ENCODE results near the gene MYO5B. TPM values are rescaled to one million over a fixed set of nuclear protein-coding genes. Genes with fewer than 3 reads are reported as not detected.

Gene MYO5B
- total RNA-seq, 1 donor from 2014 or later = 114 TPM

DNA sequence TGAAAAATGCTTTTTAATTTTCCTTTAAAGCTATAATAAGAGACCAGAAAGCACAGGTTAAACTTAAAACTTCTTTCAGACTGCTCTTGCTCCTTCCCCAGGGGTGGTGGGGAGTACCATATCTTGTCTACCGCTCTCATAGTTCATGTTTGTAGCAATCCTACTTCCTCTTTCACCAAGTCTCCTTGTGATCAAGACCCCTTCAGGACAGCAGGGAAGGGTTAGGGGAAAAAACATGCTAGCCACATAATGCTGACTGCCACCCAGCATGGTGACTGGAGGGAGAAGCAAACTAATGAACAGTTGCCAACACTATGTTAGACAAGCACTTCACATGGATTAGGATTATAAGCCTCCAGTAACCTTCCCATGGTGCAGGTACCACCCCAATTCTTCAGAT, 8.6 kb downstream of the MYO5B start:
- no peaks in the 10 kb centered on the region for H3K27me3 ChIP-seq (ENCODE audit: control insufficient read depth, insufficient read depth, low read length)
- H3K4me3 ChIP-seq (ENCODE audit: low read depth, low read length) = no peak overlapping the region
- TF ChIP-seq, protein P1, sequence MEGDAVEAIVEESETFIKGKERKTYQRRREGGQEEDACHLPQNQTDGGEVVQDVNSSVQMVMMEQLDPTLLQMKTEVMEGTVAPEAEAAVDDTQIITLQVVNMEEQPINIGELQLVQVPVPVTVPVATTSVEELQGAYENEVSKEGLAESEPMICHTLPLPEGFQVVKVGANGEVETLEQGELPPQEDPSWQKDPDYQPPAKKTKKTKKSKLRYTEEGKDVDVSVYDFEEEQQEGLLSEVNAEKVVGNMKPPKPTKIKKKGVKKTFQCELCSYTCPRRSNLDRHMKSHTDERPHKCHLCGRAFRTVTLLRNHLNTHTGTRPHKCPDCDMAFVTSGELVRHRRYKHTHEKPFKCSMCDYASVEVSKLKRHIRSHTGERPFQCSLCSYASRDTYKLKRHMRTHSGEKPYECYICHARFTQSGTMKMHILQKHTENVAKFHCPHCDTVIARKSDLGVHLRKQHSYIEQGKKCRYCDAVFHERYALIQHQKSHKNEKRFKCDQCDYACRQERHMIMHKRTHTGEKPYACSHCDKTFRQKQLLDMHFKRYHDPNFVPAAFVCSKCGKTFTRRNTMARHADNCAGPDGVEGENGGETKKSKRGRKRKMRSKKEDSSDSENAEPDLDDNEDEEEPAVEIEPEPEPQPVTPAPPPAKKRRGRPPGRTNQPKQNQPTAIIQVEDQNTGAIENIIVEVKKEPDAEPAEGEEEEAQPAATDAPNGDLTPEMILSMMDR (IDR thresholded peaks at IDR 0.05; ENCODE audit: insufficient read depth, low read length, poor library complexity, severe bottlenecking) = no peak
- no peak for DNase-seq (ENCODE audit: low read depth)
- no peaks in the 10 kb centered on the region for H3K36me3 ChIP-seq (ENCODE audit: control insufficient read depth, insufficient read depth, low read length)

DNA sequence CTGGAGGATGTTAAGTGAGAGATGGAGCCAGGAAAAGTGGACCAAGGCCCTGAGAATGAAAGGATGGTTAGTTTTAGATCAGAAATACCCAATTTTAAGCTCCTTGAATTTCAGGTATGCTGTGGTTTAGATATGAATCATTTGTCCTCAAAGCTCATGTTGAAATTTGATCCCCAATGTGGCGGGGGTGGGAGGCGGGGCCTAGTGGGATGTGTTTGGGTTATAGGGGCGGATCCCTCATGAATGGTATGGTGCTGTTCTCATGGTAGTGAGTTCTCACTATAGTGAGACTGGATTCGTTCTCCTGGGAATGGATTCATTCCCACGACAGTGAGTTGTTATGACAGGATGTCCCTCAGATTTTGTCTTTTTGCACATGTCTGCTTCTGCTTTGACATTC, 11.4 kb downstream of the MYO5B start:
- no peaks in the 10 kb centered on the region for H3K36me3 ChIP-seq (ENCODE audit: control insufficient read depth, insufficient read depth, low read length)
- TF ChIP-seq, protein P1 (IDR thresholded peaks at IDR 0.05; ENCODE audit: insufficient read depth, low read length, poor library complexity, severe bottlenecking) = no peak
- H3K27me3 ChIP-seq (ENCODE audit: control insufficient read depth, insufficient read depth, low read length) = no peaks in the 10 kb centered on the region
- no peak overlapping the region for H3K4me3 ChIP-seq (ENCODE audit: low read depth, low read length)
- peak; percentile 82 for DNase-seq (ENCODE audit: low read depth)

DNA sequence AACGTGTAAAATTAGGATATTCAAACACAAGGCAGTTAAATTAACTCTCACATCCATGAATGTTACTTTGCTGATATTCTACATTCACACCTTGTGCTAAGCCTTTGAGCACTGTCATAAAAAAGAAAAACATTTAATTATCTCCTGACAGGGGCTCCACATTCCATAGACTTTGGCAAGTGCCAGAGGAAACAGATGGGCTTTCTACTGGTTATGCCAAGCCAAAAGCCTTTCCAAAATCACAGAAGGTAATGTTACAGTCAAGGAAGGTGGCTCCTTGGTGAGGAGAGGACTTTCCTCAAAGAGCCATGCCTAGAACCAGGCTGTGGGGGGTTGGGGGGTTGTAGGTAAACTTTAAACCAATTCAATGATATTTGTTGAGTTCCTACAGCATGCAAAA, 12.4 kb downstream of the MYO5B start:
- TF ChIP-seq, protein P1 (IDR thresholded peaks at IDR 0.05; ENCODE audit: insufficient read depth, low read length, poor library complexity, severe bottlenecking) = no peak

GRCh38 chr18:50181590-50181989, 13.4 kb downstream of the MYO5B start:
- DNase-seq (ENCODE audit: low read depth) = no peak
- H3K27me3 ChIP-seq (ENCODE audit: control insufficient read depth, insufficient read depth, low read length) = no peaks in the 10 kb centered on the region
- no peak overlapping the region for H3K4me3 ChIP-seq (ENCODE audit: low read depth, low read length)
- TF ChIP-seq, protein P1 (IDR thresholded peaks at IDR 0.05; ENCODE audit: insufficient read depth, low read length, poor library complexity, severe bottlenecking) = no peak
- H3K36me3 ChIP-seq (ENCODE audit: control insufficient read depth, insufficient read depth, low read length) = no peaks in the 10 kb centered on the region

More for the DNA sequence above, 12.4 kb downstream of the MYO5B start:
- DNase-seq (ENCODE audit: low read depth) = no peak
- Histone ChIP-seq H3K4me3 (ENCODE audit: low read depth, low read length) (no peak overlapping the region), H3K36me3 (ENCODE audit: control insufficient read depth, insufficient read depth, low read length) (no peaks in the 10 kb centered on the region), H3K27me3 (ENCODE audit: control insufficient read depth, insufficient read depth, low read length) (no peaks in the 10 kb centered on the region)

GRCh38 chr18:50179465-50179864, 15.5 kb downstream of the MYO5B start:
- Histone ChIP-seq H3K27me3 (ENCODE audit: control insufficient read depth, insufficient read depth, low read length) (no peaks in the 10 kb centered on the region), H3K4me3 (ENCODE audit: low read depth, low read length) (no peak overlapping the region), H3K36me3 (ENCODE audit: control insufficient read depth, insufficient read depth, low read length) (no peaks in the 10 kb centered on the region)
- TF ChIP-seq, protein P1 (IDR thresholded peaks at IDR 0.05; ENCODE audit: insufficient read depth, low read length, poor library complexity, severe bottlenecking) = no peak
- no peak for DNase-seq (ENCODE audit: low read depth)

DNA sequence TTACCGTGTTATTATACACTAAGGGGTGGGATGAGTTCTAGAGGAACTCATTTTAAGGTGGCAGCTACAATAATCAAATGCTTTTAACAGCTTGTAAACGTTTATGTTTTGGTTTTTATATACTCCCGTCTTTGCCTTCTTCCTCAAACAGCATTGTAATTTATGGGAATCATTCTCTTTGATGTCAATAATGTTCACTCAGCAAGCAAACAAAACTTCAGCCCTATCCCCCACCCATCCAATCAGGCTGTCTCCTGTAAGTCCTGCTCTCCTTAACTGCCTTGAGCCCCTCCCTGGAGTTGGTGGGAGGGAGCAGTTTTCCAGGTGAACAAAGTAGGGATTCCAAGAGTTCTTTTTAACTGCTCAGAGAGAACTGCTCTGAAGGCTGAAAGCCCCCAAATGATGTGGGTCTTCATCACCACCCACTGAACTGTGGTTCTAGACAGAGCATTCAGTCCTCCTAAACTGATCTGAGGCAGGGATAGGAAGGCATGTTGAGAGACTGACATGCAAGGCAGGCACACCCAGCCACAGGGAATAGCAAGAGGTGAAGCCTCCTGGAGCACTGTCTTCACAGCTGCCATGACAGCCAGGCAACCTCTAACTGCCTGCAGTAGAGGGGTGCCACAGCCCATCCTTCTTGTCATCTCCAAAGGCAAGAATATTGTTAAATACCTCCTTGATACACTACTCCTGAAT, 17.5 kb downstream of the MYO5B start:
- Histone ChIP-seq H3K27me3 (ENCODE audit: control insufficient read depth, insufficient read depth, low read length) (no peaks in the 10 kb centered on the region), H3K36me3 (ENCODE audit: control insufficient read depth, insufficient read depth, low read length) (no peaks in the 10 kb centered on the region), H3K4me3 (ENCODE audit: low read depth, low read length) (no peak overlapping the region)
- TF ChIP-seq, protein P1 (IDR thresholded peaks at IDR 0.05; ENCODE audit: insufficient read depth, low read length, poor library complexity, severe bottlenecking) = no peak
- no peak for DNase-seq (ENCODE audit: low read depth)
